HG02759 (cell line): ENCODE results near the gene MAD1L1.
"Not testable (repeated sequence)": the region's sequence is repeated elsewhere in the genome, so short reads cannot be mapped to it uniquely, and the experiment has no call there.

Source experiments
- ATAC-seq: cut with Tn5 transposase; IDR thresholded peaks from one replicate; pipeline ENCODE4 v1.9.1; 2021; ENCODE audit warnings: mild to moderate bottlenecking, moderate library complexity; ENCODE audit not compliant: unreplicated experiment

Gene MAD1L1

DNA sequence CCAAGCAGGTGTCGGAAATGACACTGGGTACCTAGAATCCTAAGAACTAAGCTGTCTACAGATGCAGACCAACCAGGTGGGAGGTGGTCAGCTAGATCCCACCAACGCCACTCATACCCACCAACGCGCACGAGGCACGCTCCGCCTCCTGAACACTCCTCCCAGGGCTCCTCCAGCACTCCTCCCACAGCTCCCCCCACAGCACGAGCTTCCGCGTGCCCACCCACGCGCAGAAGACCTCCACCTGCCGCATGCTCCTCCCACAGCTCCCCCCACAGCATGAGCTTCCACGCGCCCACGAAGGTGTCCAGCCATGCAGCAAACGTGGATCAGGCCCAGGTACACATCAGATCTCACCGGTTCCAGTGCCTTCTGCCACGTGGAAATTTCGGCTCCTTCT lies 196.0 kb downstream of the MAD1L1 start:
- ATAC-seq: no peak

DNA sequence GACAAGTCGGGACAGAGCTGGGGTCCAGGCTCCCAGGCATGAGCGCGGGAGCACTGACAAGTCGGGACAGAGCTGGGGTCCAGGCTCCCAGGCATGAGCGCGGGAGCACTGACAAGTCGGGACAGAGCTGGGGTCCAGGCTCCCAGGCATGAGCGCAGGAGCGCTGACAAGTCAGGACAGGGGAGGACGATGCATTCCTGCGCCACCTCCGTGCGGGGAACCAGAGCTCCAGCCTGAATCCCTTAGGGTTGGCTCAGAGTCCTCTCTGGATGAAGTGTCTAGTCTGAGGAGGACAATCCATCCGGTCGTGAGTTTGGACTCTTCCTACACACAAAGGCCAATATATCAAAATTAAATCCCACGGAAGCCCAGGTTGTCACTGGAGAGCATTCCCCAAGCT lies 196.5 kb downstream of the MAD1L1 start:
- ATAC-seq: not testable (repeated sequence)

DNA sequence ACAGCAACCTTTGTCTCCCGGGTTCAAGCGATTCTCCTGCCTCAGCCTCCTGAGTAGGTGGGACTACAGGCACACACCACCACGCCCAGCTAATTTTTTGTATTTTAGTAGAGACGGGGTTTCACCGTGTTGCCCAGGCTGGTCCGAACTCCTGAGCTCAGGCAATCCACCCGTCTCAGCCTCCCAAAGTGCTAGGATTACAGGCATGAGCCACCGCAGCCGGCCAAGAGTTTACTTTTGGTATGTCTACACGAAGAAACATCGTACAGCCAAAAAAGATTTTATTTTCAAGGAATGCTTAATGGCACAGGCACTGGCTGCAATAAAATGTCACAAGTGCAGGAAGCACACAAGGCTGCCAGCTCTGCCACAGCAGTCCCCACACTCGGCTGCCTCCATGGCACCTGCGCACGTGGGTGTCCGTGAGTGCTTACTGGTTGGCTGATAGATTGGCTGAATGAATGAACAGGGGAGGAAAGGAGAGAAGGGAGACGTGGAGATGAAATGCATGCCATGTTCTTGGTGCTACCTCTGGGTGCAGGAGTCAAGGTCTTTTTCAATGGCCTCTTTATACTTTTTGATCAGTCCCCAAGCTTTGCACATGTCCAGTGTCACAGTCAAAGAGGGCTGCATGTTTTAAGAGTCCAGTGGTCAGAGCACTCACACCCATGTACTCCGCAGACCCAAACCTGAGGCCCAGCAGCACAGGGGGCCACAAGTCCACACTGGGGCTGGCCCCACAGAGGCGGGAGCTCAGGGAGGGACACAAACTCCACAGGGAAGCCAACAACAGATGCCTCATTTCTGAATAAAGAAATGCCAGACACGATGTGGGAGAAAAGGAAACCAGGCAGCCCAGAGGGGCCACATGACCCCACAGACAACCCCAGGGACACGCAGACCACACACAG lies 198.2 kb downstream of the MAD1L1 start:
- ATAC-seq: no peak

DNA sequence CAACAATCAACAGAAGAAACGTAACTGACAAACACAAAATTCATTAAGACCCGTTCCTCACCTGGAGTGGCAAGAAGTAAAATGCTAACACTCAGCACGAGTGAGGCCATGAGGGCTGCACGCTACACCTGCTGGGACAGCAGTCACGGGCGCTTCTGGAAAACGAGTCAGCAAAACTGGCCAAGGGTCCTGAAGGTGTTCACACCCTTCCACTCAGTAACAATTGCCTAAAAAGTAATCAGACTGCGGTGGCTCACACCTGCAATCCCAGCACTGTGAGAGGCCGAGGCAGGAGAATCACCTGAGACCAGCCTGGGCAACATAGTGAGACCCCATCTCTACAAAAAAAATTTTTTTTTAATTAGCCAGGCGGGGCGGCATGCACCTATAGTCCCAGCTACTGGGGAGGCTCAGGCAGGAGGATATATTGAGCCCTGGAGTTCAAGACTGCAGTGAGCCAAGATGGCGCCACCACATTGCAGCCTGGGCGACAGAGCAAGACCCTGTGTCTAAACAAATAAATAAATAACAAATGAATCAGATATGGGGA lies 199.1 kb downstream of the MAD1L1 start:
- ATAC-seq: no peak

DNA sequence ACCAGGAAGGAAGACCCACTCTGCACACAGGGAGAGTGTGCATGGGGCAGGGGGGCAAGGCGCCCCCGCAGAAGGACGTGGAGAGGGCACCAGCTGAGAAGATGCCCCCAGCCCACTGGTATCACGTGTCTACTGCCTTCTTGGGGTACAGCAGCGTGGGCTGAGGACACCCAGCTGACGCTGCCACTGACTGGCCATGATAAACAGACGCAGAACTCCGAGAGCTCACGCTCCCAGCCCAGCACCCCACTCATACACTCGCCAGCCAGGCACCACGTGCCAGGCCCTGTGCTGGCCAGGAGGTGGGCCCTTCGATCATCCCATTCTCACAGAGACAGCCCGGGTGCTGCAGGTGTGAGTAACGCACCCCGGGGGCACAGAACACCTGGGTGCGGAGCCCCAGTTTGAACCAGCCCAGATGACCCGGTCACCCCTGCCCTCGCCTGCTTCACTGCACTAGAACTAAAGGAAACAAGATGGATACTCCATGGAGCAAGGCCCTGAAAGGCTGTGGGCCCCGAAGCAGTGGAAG lies 199.8 kb downstream of the MAD1L1 start:
- ATAC-seq: no peak

DNA sequence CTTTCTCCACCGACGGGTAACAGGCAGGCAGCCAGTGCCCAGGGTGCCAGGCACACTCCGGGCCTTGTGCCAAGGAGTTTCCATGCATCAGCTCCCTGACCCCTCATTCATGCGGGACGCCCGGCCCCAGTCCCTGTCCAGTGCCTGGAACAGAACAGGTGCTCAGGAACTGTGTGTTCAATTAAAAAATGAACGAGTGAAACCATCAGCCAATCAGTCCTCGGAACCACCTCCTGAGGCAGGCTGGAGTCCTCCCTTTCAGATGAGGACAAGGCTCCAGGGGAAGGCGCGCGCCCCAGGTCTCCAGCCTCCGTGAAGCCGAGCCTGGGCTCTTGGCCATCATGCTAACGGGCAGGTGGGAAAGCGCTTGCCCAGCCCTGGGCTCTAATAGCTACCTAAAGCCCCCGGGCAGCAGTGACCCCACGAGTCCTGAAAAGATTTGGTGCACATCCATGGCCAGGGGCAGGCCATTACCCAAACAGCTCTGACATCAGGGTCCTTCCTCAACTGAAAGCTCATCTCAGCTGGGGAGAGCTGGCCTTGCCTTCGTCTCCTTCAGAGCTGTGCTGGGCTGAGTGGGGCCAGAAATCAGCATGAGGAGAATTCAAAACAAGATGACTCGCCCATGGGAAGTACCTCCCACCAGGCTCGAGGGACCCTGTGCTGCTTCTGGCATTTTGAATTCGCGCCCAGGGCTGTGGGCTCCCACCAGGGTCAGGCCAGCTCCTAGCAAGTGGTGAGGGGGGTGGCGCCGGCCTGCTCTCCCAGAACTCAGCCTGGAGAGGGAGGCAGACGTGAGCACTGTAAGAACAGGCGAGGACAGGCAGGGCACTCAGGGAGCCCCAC lies 200.5 kb downstream of the MAD1L1 start:
- ATAC-seq: no peak

DNA sequence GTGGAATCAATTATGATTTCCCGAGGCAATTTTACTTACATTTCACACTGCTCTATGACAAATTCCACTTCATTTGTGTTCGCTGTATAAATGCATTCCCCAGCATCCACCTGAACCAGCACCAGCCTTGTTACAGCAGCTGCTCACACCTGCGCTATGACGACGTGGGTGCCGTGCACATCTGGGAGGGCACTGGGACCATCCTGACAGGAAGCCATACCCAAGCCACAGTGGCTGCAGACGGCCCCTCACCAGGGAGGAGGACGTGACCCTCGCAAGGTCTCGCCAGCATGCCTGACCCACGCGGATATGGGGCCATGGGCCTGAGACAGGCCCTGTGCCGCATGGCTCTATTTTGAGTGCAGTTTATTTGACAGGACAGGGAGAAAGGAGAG lies 201.3 kb downstream of the MAD1L1 start:
- no peak for ATAC-seq

DNA sequence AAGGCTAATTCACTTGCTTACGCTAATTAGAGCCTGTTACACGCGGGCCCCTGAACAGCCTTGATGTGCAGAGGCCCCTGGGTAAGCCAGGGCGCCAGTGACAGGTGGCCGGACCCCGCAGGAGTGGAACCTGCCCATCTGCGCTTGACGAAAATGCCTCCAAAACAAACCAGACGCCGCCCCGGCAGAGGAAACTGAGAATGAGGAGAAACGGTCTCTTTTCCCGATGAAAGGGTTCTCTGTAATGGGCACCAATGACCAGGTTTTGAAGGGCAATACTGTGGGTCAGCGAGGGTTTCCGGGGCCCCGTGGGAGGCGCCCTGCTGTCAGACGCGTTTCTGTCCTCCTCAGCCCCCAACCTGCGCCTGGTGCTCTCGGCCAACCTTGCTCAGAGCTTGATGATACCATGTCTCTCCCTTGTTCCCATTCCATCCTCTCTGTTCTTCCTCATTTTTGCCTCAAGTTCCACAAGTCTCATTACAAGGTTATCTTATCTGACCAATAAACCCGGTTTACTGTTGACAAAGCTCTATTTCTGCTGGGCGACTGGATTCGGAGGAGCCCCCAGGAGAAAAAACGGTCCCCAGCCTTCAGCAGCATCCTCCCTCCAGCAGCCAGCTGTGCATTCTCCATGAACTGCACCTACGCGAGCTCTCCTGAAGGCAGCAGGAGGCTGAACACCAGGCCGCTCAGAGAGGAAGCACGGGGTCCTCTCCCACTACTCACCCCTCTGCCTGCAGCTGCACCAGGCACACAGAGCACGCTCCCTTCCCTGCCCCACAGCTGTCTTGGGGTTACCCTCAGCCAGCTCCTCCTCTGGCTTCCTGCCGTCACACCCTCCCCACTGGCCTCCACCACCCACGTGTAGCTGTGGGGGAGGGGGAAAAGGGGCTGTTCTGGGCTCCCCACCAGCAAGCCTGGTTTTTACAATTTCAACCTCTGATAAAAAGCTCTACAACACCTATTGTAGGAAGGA lies 202.0 kb downstream of the MAD1L1 start:
- no peak for ATAC-seq

DNA sequence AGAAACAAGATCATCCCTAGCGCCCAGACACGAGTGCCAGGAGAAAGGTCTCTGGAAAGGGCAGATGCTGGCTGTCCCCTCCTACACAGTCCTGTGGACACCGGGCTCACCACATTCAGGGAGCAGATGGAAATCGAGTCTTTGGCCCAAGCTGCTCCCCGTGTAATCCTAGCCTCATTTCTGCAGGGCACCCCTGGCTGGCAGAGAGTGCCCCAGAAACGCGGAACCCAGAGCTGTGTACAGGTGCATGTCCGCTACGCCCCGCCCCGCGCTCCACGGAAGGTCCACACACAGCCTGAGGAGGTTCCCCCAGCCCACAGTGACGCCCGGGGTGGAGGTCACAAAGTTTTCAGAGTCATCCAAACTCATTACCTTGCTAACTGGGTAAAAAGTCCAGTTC lies 202.8 kb downstream of the MAD1L1 start:
- no peak for ATAC-seq

DNA sequence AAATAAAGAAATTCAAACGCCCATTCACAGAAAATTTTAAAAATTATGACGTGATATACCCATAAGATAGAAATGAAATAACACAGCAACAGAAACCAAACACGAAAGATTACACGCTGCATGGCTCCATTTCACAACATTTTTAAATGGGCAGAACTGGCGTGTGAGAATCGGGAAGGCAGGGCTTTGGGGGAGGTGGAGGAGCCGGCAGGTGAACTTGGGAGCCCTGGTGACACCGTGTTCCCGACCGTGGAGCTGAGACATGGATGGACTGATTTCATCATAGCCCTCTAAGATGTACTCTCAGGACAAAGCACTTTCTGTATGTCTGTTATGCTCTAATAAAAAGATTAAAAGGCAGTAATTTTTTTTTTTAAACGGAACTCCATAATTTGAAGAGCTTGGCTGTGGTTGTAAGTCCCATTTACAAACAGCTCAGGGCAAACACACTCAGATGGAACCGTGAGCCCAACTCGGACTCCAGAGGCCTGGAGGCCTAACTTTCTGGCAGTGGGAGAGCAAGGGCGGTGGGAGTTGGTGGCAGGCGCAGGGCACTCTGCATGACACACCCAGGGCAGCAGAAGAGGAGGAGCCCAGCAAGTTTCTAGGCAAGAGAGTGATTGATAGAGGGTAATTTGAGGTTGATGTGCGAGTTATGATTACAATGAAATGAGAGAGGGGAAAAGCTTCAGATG lies 203.4 kb downstream of the MAD1L1 start:
- ATAC-seq: no peak

DNA sequence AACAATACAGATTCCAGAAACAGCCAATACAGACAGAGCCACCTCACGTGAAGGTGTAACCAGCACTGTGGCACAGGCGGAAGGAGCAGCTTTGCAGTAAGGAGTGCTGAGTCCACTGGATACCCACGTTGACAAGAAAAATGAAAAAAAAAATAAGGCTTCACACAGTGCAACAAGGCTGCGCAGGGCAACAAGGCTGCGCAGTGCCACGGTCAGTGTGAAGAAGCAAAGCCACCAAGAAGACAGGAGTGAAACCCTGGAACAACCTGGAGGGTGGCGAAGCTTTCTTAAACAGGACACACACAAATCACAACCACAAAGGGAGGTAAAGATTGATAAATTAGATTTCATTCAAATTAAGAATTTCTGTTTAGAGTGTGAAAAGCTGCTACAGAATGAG lies 204.0 kb downstream of the MAD1L1 start:
- ATAC-seq: no peak

DNA sequence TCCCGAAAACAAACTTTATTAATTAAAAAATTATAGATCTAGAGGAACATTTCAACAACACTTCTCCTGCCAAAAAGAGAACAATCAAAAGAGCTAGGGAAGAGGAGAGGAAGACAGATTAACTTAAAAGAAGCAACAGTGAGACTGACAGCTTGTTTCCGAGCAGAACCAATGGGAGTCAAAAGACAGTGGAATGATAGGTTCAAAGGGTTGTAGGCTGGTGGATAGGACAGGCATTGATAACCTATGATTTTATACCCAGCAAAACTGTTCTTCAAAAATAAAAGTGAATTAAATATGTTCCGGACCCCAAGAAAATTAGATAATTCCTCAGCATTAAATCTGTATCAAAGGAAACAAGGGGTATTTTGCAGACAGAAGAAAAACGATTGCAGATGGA lies 207.6 kb downstream of the MAD1L1 start:
- ATAC-seq: no peak

DNA sequence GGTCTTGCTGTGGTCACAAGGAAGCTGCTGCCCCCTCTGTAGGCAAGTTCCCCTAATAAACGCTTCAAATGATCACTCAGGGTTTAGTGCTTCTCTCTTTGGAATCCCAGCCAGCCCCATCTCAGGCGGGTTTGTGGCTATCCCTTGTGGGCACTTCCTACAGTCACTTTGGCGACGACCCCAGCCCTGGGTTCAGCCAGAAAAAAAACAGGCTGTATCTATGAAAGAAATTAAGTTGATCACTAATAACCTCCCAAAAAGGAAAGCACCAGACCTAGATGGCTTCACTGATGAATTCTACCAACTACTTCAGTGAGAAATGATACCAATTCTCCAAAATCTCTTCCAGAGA lies 208.2 kb downstream of the MAD1L1 start:
- ATAC-seq: no peak

DNA sequence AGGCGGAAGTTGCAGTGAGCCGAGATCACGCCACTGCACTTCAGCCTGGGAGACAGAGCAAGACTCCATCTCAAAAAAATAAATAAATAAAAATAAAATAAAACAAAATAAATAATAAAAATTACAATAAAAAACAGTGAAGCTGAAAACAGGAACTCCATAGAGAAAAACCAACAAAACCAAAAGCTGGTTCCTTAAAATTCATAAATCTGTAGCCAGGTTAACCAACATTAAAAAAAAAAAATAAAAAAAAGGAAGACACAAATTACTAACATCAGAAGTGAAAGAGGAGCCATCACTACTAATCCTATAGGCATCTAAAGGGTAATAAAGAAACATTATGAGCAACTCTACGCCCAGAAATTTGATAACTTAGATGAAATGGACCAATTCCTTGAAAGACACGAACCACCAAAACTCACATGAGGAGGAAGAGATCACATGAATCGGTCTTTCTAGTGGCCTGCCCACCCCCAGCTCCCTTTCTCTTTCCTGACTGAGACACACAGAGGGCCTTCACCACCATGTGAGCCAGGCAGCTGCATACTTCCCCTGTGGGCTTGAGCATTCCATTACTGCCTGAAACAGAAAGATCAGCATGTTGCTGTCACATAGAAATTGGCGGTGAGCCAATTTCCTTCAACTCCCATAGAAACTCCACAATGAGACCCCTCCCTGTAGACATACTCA lies 208.7 kb downstream of the MAD1L1 start:
- no peak for ATAC-seq

DNA sequence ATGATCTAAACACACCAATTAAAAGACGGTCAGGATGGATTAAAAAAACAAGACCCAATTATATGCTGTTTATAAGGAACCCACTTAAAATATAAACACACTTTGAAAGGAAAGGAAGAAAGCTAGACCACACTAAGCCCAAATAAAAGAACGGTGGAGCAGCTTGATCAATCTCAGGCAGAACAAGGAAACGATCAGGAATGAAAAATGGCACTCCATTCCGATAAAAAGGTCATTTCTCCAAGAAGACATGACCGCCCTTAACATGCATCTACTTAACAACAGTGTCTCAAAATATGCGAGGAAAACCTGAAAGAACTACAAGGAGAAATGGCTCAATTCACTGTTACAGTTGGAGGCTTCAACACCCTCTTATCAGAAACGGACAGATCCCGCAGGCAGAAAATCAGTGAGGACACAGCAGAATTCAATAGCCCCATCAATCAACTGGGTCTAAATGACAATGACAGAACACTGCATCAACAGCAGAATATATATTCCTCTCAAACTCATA lies 210.0 kb downstream of the MAD1L1 start:
- no peak for ATAC-seq

DNA sequence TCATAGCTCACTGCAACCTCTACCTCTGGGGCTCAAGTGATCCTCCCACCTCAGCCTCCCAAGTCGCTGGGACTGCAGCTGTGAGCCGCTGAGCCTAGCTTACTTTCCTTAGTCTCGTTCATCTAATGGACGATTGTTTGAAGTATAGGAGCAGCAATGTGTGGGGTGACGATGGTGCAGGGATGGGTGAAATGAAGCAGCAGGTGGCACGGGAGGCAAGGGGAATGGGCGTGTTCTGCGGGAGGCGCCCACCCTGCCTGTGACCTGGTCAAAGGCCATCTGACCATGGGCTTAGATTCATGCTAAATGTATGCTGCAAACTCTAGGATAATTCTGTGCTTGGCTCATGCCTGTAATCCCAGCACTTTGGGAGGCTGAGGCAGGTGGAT lies 210.7 kb downstream of the MAD1L1 start:
- ATAC-seq: no peak

DNA sequence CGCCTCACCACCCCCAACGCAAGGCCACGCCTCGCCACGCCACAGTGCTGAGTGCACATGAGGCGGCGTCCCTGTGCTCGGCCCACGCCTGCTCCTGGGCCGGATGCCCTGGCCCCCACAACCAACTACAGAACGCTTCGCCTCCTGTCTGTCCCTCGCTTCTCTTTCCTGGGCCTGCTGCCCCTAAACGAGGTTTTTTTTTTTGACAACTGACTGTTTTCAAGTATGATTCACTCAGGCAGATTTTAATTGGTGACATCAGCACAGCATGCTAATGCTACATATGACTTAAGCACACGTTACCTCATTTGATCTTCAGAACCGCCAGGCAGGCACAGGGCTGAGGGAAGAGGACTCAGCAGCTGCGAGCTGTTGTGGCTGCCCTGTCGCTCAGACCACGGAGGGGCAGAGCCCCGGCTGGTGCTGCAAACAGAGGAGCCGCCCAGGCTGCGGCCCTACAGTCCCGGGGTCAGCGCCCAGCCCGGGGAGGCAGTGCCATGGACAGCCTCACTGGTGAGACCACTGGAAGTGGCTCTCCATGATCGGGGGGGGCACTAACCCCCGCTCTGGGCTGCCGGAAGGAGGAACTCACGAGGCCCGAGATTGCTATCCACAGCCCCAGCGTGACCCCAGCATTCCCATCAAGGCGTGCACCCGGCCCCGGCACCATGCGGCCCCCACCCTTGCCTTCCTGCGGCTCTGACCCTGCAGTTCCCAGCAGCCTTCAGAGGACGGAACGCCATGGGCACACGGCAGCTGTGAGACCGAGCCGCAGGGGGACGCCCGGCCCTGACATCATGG lies 212.8 kb downstream of the MAD1L1 start:
- peak; percentile 72 for ATAC-seq

DNA sequence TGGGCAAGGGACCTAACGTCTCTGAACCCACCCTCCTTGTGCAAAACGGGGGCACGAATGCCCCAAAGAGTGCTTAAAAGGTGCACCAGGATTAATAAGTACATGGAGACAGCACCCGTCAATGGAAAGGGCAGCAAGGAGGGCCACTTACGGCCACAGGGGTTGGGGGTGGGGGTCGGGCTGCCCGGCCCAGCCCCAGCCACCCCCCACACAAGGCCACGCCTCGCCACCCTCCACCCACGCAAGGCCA lies 213.4 kb downstream of the MAD1L1 start:
- ATAC-seq: no peak
